HG03060 (cell line): ENCODE results near the gene MAGI1.

Source experiments
- ATAC-seq: cut with Tn5 transposase; IDR thresholded peaks from one replicate; pipeline ENCODE4 v1.9.1; 2021; ENCODE audit warnings: low read depth, moderate number of reproducible peaks; ENCODE audit not compliant: unreplicated experiment

MAGI1 gene

GRCh38 chr3:65326574-65326973 lies 712.1 kb downstream of the MAGI1 start:
- no peak for ATAC-seq

- ATAC-seq, result no peak
Observed at GRCh38 chr3:65322910-65323309, 715.8 kb downstream of the MAGI1 start.

DNA sequence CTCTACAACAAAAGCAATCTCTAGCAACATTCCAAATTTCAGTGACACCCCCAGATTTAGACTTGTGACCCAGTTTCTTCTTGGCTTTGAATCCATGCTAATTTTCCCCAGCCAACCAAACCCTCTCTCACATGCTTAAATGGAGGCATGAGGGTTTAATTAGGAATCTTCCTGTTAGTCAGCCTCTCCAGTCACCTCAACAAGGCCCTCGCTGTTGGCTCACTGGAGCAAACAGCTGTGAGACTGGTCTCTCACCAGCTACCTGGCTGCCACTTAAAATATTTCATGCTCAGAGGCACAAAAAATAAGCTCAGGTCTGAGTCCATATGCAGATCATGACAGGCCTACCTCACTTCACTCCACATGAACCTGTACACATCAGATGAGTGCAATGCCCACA lies 720.5 kb downstream of the MAGI1 start:
- ATAC-seq, result no peak

DNA sequence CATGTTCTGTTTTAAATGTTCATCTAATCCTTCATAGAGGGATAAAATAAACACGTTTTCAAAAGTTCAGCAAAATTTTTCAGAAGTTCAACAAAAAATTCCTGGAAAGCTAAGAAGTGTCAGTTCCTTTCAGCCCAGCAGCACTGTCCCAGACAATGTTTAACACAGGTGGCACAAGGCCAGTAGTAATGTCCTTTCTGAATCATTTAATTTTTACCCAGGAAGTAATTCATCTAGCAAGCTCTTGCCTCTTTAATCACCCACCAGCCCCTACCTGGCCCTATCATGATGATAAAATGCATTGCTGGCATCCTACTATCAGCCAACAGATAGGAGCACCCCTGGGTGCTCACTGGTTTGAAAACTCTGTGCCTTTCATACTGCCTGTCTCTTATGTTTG lies 723.8 kb downstream of the MAGI1 start:
- ATAC-seq, result no peak

DNA sequence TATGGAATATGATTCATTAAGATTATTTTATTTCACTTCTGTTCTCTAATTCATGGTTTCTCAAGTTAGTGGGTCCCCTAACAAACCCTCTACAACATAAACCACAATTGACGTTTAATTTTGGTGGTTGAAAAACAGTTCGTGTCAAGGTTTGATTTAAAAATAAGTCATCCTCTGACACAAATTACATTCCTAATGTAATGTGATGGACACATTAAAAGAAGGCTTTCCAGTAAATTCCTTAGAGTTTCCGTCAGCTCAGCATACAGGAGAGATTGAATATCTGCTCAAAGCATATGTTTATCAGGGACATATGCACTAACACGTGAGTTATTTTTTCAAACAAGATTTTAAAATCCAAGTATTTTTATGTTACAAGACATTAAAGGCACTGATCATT lies 724.4 kb downstream of the MAGI1 start:
- ATAC-seq, result no peak

- ATAC-seq, result no peak
Observed at GRCh38 chr3:65313666-65314065, 725.1 kb downstream of the MAGI1 start.

DNA sequence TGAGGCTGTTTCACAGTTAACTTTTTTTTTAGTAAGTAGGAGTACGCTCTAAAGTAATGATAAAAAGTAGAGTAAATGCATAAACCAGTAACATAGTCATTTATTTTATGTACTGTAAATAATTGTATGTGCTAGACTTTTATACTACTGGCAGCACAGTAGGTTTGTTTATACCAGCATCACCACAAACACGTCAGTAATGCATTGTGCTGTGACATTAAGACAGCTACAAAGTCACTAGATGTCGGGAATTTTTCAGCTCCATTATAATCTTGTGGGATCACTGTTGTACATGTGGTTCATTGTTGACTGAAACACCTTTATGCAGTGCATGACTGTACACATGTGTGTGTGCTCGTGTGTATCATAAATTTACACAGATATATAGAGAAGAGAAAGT lies 732.9 kb downstream of the MAGI1 start:
- ATAC-seq, result no peak
